SK-N-SH treated with all-trans-retinoic acid at 6 μM for 48 hours (cell line): ENCODE data around the gene VRK3.

ENCODE experiments used
- ARNTL ChIP-seq: fragments of 450-650 bp; formaldehyde crosslinking; IDR thresholded peaks from 2 replicates; pipeline ENCODE4 v1.5.0; 2020; ENCODE audit warnings: low read depth, mild to moderate bottlenecking, moderate library complexity, borderline replicate concordance
- ESRRG ChIP-seq: fragments of 250-450 bp; sonication (Bioruptor Pico); IDR thresholded peaks from 2 replicates; pipeline ENCODE4 v1.6.1; 2021; ENCODE audit warnings: mild to moderate bottlenecking
- OSR1 ChIP-seq: fragments of 250-450 bp; sonication (Bioruptor Pico); IDR thresholded peaks from 2 replicates; pipeline ENCODE4 v1.8.0; 2022; ENCODE audit warnings: moderate library complexity, mild to moderate bottlenecking, inconsistent platforms
- PATZ1 ChIP-seq: fragments of 250-450 bp; sonication (Bioruptor Pico); IDR thresholded peaks from 2 replicates; pipeline ENCODE4 v1.8.0; 2020; ENCODE audit warnings: mild to moderate bottlenecking, moderate library complexity, borderline replicate concordance
- PPARA ChIP-seq: fragments of 250-450 bp; sonication (Bioruptor Pico); IDR thresholded peaks from 2 replicates; pipeline ENCODE4 v1.5.0; 2020; ENCODE audit warnings: mild to moderate bottlenecking, borderline replicate concordance
- RARB ChIP-seq: fragments of 250-450 bp; sonication (Bioruptor Pico); IDR thresholded peaks from 2 replicates; pipeline ENCODE4 v1.8.0; 2021; ENCODE audit warnings: mild to moderate bottlenecking, moderate library complexity
- TOX ChIP-seq: fragments of 250-450 bp; sonication (Bioruptor Pico); IDR thresholded peaks from 2 replicates; pipeline ENCODE4 v1.8.0; 2021; ENCODE audit warnings: mild to moderate bottlenecking, moderate library complexity, borderline replicate concordance
- TSHZ2 ChIP-seq: fragments of 250-450 bp; sonication (Bioruptor Pico); IDR thresholded peaks from 2 replicates; pipeline ENCODE4 v1.5.0; 2020; ENCODE audit warnings: mild to moderate bottlenecking, moderate library complexity
- ZFP3 ChIP-seq: fragments of 250-450 bp; sonication (Bioruptor Pico); IDR thresholded peaks from 2 replicates; pipeline ENCODE4 v1.5.0; 2020; ENCODE audit warnings: mild to moderate bottlenecking, moderate library complexity
- ZFP30 ChIP-seq: fragments of 450-650 bp; formaldehyde crosslinking; IDR thresholded peaks from 2 replicates; pipeline ENCODE4 v1.5.0; 2022; ENCODE audit warnings: mild to moderate bottlenecking, moderate library complexity
- ZNF8 ChIP-seq: fragments of 450-650 bp; formaldehyde crosslinking; IDR thresholded peaks from 2 replicates; pipeline ENCODE4 v1.5.0; 2020; ENCODE audit warnings: mild to moderate bottlenecking, moderate library complexity

- no peak for TF ChIP-seq ZNF8 (CRISPR knock-in tag)
- no peak for TF ChIP-seq ZFP3
- no peak for TF ChIP-seq ARNTL (CRISPR knock-in tag)
- TF ChIP-seq RARB, result no peak
- TF ChIP-seq OSR1, result no peak
- no peak for TF ChIP-seq PATZ1 (CRISPR knock-in tag)
- no peak for TF ChIP-seq TOX
- no peak for TF ChIP-seq ZFP30 (CRISPR knock-in tag)
- TF ChIP-seq PPARA (CRISPR knock-in tag), result no peak
- TF ChIP-seq TSHZ2 (CRISPR knock-in tag), result no peak
- no peak for TF ChIP-seq ESRRG (CRISPR knock-in tag)
Observed at GRCh38 chr19:49954092-49954829, 70.9 kb downstream of the VRK3 start.
